Activated CD8-positive, alpha-beta memory T cell treated with anti-CD3 and anti-CD28 coated beads, Interleukin-2, amount 50 U/mL, for 48 hours (primary cell): Measurements from ENCODE around the gene LILRA5.
"Not testable (repeated sequence)": the region's sequence is repeated elsewhere in the genome, so short reads cannot be mapped to it uniquely, and the experiment has no call there.

Source experiments
- DNase-seq: peaks from one replicate; pipeline ENCODE4 v3.0.0-alpha.2; 2020

The LILRA5 gene

DNA sequence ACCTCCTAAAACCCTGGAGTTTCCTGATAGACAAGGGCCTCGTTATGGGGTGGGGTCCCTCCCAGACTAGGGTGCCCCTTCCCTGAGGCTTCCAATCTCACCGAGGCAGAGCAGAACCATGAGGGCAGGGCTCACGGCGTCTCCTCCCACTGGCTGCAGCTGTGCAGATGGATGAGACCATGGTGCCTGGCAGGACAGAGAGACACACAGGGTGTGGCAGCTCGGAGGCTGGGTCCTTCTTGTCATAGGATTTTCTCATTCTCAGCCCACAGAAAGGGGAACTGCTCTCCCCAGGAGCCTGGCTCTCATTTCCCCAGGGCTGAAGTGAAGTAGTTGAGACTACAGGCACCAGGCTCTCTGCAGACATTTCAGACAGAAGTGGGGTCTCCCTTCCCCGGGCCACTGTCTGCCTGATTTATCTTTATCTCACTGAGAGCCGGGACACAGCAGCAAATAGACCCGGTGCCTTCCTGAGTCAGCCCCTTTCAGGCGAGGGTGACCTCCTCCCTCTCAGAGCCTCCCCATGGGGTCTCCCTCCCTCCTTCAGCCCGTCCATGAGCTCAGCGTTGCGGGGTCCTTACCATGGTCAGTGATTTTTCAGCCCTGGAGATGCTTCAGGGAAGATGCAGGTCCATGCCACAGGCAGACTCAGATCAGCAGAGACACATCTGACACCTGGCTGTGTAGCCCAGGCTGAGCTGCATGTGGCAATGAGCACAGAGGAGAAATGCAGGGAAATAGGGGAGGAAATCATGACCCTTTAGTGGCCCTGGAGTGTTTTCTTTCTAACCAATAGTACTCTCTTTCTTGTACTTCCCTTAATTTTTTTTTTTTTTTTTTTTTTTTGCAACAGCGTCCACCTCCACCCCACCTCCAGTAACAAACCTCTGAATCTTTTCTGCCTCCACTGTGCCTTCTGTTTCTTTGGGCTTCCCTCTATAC, at the start of gene LILRA5:
Gene LILRA5, minus strand, starts transcription at position 731 of the 942 bp plus-strand sequence. Its CDS starts 147 bp downstream, at position 584.
- DNase-seq = peak; percentile 50

DNA sequence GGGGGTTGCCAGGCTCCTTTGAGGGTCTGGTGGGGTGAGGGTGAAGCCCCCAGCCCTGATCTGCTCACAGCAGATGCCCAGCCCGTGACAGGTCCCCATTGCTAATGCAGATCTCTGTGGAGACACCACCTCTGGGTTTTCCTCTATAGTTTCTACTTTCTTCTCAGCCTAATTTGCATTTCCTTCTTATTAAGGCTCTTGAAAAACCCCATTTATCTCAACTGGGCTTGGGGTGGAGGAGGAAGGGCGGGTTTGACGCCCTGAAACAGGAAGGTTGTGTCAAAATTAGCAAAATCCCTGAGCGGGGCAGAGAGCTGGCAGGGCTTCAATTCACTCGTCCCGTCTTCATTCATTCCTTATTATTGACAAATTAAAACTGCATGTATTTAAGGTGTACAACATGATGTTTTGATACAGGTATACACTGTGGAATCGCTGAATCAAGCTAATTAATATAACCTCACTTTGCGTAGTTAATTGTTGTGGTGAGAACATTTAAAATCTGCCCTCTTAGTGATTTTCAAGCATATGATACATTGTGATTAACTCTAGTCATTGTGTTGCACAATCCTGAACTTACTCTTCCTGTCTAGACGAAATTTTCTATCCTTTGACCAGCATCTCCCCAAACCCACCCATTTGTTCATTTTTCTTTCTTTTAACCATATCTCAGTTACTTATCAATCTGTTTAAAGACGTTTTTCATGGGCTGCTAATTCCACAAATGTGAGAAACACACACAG, 48.9 kb upstream of the LILRA5 start:
- DNase-seq = not testable (repeated sequence)

DNA sequence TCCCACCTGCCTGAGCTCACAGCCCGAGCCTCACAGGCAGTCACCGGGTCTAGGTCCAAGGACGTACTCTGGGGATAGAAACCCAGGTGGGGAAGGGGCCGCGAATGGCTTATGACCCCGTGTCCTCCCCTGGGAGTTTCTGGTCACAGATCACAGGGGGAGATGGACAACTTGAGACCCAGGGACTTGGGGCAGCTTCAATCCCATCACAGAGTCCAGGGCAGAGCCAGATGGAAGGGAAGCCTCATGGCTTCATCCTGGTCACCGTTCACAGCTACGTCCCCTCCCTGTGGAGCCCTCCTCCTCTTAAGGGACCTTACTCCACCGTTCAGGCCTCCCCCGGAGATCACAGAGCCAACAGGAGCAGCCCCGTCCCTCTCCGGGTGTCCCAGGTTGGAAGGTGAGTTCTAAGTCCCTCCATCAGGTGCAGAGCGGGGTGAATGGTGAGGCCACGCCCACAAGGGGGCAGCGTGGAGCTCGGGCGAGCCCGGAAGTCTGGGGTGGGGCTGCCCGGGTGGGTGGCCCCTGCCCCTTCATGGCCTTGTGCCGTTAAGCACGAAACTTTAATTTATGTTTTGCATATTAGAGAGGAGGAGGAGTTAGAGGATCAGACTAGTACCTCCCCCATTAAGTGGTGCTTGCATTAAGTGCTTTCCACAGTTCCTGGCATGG, 46.3 kb upstream of the LILRA5 start:
- peak; percentile 87 for DNase-seq

DNA sequence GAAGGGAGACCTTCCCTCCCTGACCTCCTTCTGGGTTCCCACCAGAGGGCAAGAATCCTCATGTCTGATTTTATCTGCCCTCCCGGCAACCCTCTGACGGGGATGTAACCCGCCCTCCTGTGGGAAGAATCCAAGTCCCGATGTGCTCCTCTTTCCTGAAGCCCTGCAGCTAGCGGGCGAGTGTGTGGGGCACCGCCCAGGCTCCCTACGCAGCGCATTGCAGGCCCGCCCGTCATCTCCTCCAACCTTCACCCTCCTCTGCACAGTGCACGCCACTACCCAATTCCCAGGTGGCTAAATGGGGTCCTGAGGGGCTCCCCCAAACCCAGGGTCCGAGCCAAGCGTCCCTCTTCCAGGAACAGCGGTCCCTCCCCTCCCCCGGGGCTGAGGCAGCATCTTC, 44.4 kb upstream of the LILRA5 start:
- no peak for DNase-seq

DNA sequence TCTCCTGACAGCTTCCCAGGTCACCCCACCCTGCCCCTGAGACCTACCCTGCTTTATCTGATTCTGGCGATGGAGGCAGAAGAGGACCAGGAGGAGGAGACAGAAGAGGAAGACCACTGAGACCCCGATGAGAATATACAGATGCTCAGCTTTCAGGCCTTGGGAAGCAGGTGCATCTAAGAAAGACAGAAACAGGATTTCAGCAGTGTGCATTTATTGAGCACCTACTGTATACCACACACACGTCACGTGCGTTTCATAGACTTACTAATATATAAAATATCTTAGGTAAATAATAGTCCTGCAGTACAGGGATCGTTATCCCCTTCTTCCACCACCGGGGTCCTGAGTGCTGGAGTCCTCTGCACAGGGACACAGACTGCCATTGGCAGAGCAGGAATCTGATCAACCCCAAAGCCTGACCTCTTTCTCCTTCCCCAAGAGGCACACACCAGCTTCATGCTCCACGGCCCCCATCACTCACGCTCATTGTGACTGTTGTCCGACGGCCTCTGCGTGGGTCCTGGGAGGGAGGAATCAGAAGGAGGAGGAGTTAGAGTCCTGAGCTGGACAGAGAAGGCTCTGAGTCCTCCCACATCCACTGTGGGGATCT, 43.6 kb upstream of the LILRA5 start:
- DNase-seq = no peak

DNA sequence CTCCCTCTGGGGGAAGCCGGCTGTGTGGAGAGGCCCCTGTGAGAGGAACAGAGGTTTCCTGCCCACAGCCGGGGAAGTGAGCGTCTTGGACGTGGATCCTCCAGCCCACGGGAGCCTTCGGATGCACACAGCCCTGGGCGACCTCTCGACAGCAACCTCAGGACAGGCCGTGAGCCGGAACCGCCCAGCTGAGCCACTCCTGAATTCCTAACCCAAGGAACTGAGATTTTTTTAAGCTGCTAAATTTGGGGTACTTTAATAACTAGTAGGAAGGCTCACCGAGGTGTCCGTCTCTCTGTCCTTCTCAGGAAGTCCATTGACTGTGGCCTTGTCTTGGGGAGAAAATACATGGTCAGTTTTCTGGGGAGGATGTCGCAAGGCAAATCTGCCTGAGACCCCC, 42.7 kb upstream of the LILRA5 start:
- DNase-seq = no peak

DNA sequence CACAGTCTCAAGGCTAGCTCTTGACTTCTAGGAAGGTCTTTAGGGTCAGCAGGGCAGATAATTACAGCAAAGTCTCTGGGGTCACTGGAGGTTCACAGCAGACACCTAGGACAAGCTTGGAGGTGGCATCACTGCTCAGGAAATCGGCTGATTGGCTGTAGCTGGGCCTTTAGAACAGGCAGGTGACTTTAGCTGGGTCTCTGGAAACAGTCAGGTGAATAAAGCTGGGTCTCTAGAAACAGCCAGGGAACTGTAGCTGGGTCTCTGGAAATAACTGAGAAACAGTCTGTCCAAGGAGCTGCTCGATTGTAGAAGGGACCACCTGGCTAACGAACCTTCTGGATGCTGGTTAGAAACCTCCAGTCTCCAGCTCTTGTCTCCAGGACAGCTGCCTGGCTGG, 41.8 kb upstream of the LILRA5 start:
- no peak for DNase-seq

DNA sequence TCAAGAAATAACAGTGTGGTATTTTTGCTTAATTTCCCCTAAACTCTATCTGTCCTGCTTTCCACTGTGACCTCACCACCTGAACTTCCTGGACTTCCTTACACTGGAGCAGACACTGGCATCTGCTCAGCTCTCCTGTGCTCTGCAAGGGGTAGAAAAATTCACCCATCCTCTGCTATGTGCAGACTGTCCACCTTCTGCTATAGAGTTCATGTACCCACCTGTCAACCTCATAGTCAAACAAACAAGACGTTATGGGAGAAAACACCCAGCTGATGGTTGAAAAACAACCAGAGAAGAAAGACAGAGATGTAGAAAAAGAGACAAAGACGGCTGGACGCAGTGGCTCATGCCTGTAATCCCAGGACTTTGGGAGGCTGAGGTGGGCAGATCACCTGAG, 39.6 kb upstream of the LILRA5 start:
- no peak for DNase-seq

DNA sequence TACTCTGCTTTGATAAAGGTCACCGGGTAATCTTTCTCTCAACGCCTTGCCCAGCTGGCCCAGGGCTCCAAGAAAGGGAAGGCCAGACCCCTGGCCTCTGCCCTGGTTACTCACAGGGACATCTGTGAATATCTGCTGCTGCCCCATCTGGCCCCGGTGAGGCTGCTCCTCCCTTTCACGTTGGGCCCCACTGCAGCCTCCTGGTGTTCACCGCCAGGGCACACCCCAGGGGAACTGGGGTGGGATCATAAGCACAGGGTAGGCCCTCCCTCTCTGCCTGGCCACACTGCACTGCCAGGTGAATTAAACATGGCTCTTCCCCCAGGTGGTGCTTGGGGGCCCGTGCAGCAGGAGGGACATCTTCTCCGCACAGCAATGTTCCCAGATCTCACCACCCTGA, 39.1 kb upstream of the LILRA5 start:
- DNase-seq = no peak

DNA sequence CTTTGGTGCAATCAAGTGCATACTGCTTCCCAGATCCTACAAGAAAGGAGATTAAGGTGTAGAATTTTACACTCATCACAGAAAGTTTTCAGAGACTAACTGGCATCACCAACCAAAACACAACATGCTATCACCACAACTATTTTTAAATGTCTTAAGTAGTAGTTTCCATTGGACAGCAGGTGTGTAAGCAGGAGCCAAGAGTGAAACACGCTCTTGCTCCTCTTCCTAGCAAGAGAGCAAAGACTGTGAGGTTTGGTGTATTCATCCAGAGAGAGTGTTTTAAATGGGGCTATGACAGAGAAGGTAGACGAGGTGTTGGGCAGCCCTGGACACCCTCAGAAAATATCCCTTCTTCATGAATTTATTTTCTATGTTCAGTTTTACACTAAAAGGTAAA, 38.5 kb upstream of the LILRA5 start:
- no peak for DNase-seq

DNA sequence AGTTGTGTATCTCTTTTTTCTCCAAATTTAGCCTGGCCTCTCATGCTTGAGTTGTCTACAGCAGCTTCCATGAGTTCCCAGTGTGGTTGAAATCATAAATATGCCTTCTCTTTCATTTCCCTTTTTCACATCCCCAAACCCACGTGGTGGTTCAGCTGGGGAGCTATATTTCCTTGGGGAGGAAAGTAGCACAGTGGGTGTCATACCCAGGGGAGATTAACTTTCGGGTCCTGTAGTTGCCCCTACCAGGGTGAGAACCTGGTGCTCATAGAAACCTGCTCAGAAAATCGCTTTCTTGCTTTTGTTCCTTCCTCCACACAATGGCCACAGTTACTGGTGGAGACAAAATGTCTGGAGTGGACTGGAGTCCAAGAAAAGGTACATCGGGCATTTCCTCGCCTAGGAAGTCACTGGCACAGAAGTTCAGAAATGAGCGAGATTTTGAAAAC, 33.0 kb upstream of the LILRA5 start:
- no peak for DNase-seq

DNA sequence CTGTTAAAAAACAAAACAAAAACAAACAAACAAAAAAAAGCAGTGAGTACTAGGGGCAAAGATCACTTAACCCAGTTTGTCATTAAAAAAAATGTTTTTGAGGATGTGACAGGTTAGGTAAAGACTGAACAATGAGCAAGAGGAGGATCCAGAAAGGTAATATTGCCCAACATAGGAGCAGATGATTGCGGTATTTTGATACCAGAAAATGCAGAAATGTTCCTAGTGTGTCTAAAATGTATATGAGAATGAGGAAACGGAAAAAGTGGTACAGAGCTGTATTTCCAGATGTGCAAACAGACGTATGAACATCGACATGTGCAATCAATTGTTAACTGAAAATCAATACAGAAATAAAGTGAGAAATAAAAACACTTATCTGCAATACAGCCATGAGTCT, 30.9 kb upstream of the LILRA5 start:
- DNase-seq = no peak

DNA sequence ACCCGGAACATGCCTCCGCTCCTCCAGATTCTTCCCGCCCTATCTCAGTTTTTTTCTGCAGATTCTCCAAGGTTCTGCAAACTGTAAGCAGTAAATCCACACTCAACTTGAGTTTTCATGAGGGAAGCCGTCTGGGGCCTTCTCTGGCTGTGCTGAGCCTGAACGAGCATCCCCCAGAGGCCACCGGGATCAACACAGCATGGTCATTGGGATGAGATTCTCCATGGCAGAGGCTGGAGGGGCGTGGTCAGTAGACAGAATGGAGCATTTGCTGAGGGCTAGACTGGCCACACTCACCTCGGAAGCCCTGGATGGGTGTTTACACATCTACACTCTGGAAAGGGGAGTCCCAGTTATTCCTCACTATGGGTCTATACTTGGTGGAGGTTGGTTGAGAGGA, 28.3 kb upstream of the LILRA5 start:
- DNase-seq = no peak

DNA sequence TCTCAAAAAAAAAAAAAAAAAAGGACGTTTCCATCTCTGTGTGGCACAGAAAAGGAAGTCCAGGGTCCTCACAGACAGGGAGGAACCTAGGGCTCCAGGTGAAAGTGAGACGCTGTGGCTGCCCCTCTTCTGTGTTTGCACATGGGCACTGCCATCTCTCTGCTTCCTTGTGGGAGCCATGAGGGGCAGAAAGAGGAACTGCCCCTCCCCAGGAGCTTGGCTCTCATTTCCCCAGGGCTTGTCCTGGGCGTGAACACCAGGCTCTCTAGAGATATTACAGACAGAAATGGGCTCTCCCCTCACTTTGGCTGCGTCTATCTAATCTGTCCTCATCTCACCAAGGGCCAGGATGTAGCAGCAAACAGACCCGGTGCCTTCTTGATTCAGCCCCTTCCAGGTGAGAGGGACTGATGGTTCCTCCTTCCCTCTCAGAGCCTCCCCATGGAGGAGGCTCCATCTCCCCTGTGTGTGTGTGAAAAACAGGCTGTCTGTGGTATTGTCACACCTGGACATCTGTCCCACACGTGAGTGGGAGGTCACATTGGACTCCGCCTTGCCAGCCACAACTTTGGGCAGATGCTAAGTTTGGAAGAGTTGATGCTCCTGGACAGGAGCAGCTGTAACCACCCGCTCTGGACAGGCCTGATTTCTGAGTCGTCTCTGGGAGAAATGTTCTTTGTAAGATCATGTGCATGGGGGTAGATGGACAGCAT, 26.8 kb upstream of the LILRA5 start:
- DNase-seq = no peak

DNA sequence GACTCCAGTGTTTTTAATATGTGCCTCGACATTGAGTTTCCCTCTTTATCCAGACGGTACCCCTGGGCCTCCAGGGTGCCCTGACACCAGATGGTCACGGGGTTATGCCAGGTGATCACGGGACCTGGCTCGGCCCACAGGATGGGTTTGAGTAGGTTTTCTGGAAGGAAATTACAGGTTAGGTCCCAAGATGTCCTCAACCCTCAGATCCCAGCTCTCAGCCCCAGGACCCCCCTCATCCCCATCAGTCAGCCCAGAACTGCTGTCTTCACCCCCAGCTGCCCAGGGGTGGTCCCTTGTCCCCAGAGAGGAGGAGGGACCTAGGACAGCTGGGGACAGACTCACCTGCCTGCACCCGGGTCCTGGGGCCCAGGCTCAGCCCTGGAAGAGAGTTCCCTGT, 25.6 kb upstream of the LILRA5 start:
- no peak for DNase-seq

DNA sequence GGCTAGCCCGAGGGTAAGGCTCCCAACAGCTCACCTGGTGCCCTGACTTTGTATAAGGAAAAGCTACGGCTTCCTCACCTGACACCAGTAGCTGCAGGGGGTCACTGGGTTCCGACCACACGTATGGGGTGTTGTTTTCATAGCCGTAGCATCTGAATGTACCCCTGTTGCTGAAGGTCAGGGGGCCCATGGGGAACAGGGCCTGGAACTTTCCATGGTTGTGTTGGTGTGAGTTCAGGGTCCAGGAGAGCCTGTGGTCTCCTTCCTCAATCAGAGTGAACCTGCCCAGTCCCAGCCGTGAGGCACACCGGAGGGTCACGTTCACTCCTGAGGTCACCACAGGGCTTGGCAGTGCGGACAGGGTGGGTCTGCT, 24.9 kb upstream of the LILRA5 start:
- DNase-seq = no peak

DNA sequence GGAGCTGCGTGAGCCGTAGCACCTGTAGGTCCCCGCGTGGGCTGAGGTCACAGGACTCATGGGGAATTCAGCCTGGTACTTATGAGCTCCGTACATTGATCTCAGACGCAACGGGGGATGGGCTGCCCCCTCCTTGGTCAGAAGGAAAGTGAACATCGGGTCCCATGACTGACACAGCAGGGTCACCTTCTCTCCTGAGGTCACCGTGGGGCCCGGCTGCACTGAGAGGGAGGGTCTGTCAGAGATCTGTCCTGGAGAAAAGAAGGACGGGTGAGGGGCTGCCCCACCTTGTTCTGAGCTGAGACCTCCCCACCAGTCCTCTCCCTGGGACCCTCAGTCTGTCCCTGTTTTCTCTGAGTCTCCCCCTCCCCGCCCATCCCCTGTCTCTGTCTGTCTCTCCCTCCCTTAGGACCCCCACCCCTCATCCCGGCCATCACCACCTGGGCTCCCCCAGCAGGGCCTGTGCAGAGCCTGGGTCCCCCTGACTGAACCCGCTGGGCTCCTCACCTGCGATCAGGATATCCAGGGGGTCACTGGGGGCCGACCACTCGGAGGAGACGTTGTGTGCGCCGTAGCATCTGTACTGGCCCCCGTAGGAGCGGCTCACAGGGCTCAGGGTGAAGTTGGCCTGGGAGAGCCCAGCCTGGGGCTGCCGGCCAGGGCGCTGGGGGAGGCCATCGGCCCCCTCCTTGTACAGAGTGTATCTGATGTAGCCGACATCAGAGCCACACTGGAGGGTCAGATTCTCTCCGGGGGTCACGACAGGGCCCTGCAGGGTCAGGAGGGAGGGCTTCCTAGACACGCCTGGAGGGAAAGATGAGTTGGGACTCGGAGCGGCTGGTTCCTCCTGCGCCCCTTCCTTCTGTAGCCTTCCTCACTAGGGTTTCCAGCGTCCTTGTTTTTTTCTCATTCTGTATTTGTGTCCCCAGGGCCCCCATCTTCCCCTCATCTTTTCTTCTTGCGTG, 24.2 kb upstream of the LILRA5 start:
- DNase-seq = no peak

DNA sequence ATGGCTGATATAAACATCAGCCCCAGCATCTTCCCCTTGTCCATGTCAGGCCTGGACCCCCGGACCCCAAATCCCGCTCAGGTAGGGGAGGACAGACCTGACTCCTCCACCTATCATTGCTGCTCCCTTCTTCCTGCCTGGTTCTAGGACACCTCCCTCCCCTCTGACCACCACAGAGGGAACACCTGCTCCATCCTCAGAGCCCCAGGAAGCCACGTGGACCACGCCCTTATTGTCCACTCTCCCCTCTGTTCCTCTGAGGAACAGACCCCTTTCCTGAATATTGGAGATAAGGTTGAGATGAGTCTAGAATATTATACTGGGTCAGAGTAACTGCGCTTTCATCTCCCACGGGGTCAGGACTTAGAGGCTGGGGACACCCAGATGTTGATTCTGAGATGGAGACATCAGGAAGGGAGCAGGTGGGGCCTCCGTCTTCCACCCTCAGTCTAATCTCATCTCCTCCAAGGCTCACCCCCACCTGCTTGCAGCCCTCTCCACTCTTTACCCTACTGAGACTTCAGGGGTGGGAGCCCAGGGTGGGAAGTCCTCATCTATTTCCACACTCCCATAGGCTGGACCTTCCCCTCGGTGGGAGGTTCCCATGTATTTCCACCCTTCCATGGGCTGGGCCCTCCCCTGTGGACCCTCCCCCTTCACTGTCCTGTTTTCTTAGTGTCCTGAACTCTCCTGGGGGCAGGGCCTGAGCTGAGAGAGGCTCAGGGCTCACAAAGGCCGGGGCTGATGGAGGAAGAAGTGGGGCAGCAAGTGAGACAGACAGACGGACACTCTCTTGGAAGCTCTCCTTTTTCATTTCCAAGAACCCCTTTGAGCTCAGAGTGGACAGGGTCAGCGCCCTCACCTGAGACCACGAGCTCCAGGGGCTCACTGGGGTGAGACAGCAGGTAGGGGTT, 23.3 kb upstream of the LILRA5 start:
- no peak for DNase-seq

DNA sequence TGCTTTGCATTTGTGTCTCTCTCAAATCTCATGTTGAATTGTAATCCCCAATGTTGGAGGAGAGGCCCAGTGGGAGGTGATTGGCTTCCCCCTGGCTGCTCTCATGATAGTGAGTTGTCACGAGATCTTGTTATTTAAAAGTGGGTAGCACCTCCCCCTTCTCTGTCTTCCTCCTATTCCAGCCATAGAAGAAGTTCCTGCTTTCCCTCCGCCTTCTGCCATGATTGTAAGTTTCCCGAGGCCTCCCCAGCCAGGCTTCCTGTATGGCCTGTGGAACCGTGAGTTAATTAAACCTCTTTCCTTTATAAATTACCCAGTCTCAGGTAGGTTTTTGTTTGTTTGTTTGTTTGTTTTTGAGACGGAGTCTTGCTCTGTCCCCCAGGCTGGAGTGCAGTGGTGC, 22.2 kb upstream of the LILRA5 start:
- no peak for DNase-seq
